HG02623 (cell line): Measurements from ENCODE around the gene ERN1.

Experiments
- ATAC-seq: cut with Tn5 transposase; IDR thresholded peaks from one replicate; pipeline ENCODE4 v1.9.1; 2021; ENCODE audit warnings: moderate library complexity; ENCODE audit not compliant: unreplicated experiment

The ERN1 gene

GRCh38 chr17:63993368-63993985 is 136.5 kb downstream of the ERN1 start:
- no peak for ATAC-seq

DNA sequence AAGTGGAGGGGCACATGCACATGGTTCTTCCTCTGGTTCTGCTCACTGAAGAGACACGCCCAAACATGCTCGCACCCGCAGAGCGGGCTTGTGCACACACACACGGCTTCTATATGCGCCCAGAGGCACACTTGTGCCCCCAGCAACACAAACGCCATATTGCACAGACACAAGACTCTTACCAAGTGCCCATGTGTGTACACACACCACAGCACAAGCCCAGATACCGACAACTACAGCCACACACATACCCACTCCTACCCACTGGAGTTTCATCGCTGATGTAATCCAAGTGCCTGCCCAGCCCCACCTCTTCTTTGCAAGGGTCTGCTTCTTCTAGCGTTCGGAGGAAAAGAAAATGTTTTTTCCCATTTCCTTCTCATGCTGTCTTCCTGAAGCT is 138.3 kb downstream of the ERN1 start:
- no peak for ATAC-seq

GRCh38 chr17:63989622-63990345 is 140.2 kb downstream of the ERN1 start:
- ATAC-seq = no peak
